GM12878 (cell line): Measurements from ENCODE around the gene CNN2. TPM values are rescaled to one million over a fixed set of nuclear protein-coding genes. Genes with fewer than 3 reads are reported as not detected.

Experiments
- E4F1 ChIP-seq: fragments of 450-650 bp; IDR thresholded peaks from 2 replicates; pipeline ENCODE4 v1.6.1; 2018; ENCODE audit warnings: borderline replicate concordance, mild to moderate bottlenecking; ENCODE audit not compliant: partially characterized antibody
- FOXM1 ChIP-seq: IDR thresholded peaks from 2 replicates; pipeline ENCODE4 v1.6.1; 2012; ENCODE audit warnings: low read depth, mild to moderate bottlenecking, inconsistent platforms, low read length, moderate library complexity
- GATAD2B ChIP-seq: fragments of 450-650 bp; conservative IDR thresholded peaks from 2 replicates; pipeline ENCODE4 v1.6.1; 2017; ENCODE audit warnings: low read depth, mild to moderate bottlenecking, moderate library complexity
- JUND ChIP-seq: IDR thresholded peaks from 2 replicates; pipeline ENCODE4 v1.6.1; 2012; ENCODE audit warnings: low read depth, mild to moderate bottlenecking, low read length, improper control_type of control experiment, moderate library complexity
- MYC ChIP-seq: IDR thresholded peaks from 2 replicates; pipeline ENCODE4 v1.6.1; 2011; ENCODE audit warnings: mild to moderate bottlenecking, low read length, moderate library complexity, inconsistent platforms; ENCODE audit not compliant: insufficient read depth, insufficient replicate concordance, insufficient read length, severe bottlenecking
- NR2C1 ChIP-seq: fragments of 450-650 bp; IDR thresholded peaks from 2 replicates; pipeline ENCODE4 v1.6.1; 2017; ENCODE audit warnings: antibody characterized with exemption, mild to moderate bottlenecking, moderate library complexity
- NR2C2 ChIP-seq: IDR thresholded peaks from 2 replicates; pipeline ENCODE4 v1.6.1; 2011; ENCODE audit warnings: borderline replicate concordance, low read depth; ENCODE audit not compliant: control insufficient read depth, insufficient read length
- POU2F2 ChIP-seq: IDR thresholded peaks from 3 replicates; pipeline ENCODE4 v1.6.1; 2011; ENCODE audit warnings: low read depth, mild to moderate bottlenecking, low read length, borderline replicate concordance
- RB1 ChIP-seq: fragments of 450-650 bp; formaldehyde crosslinking; IDR thresholded peaks from 2 replicates; pipeline ENCODE4 v1.6.1; 2017; ENCODE audit warnings: mild to moderate bottlenecking, borderline replicate concordance
- SREBF2 ChIP-seq: IDR thresholded peaks from 2 replicates; pipeline ENCODE4 v1.6.1; 2012; ENCODE audit warnings: mild to moderate bottlenecking, low read length
- STAT3 ChIP-seq: IDR thresholded peaks from 2 replicates; pipeline ENCODE4 v1.6.1; 2011; ENCODE audit warnings: low read depth, low read length, improper control_type of control experiment
- YY1 ChIP-seq: IDR thresholded peaks from 2 replicates; pipeline ENCODE4 v1.6.1; 2011; ENCODE audit warnings: low read depth, mild to moderate bottlenecking, low read length
- ZBTB33 ChIP-seq: fragments of 450-650 bp; IDR thresholded peaks from 2 replicates; pipeline ENCODE4 v1.6.1; 2017; ENCODE audit warnings: mild to moderate bottlenecking
- ZNF384 ChIP-seq: IDR thresholded peaks from 2 replicates; pipeline ENCODE4 v1.6.1; 2012; ENCODE audit warnings: low read depth, mild to moderate bottlenecking, low read length, improper control_type of control experiment, borderline replicate concordance
- polyA plus RNA-seq, 11 experiments: library from polyadenylated mRNA; depleted of rRNA in 4 of 11; unstranded in 6 of 11; stranded (reverse) in 5 of 11; fragments of >200 nt; fragmentation: Nextera tagmentation in 4 of 11; fragmentation: Illumina TruSeq in 1 of 11; extraction: Ambion mirVana in 4 of 11; extraction: Trizol in 1 of 11; gene quantifications; 1 replicate in 1 of 11; 2 replicates in 10 of 11; pipeline versions ENCODE4 v1.2.1 to v1.2.3, GENCODE V29; 2011 to 2016; ENCODE audit warnings: inconsistent platforms in 2 of 11, missing spikeins in 2 of 11, low read depth in 1 of 11
- total RNA-seq, 4 experiments: library from RNA; depleted of rRNA in 3 of 4; stranded (reverse); fragments of >200 nt in 3 of 4; fragmentation: Illumina TruSeq in 1 of 4; extraction: Trizol in 1 of 4; gene quantifications; 2 replicates each; pipeline versions ENCODE4 v1.2.1 to v1.2.3, GENCODE V29; 2013 to 2021
- TF ChIP-seq, protein P1 (sequence below): IDR thresholded peaks from 2 replicates; pipeline ENCODE4 v1.6.1; 2012; ENCODE audit warnings: mild to moderate bottlenecking, low read depth, low read length
- TF ChIP-seq, protein P2 (sequence below): IDR thresholded peaks from 2 replicates; pipeline ENCODE4 v1.6.1; 2011; ENCODE audit warnings: borderline replicate concordance, low read depth, mild to moderate bottlenecking, moderate library complexity, mixed read lengths, low read length; ENCODE audit not compliant: insufficient read depth; ENCODE audit errors: extremely low read length

Gene CNN2
- total and polyA plus RNA-seq, 10 of the 15 experiments (the other 5 are each of a cell fraction or from before 2014, with no cell fraction given), result 34.7 to 311 (median 172) TPM

DNA sequence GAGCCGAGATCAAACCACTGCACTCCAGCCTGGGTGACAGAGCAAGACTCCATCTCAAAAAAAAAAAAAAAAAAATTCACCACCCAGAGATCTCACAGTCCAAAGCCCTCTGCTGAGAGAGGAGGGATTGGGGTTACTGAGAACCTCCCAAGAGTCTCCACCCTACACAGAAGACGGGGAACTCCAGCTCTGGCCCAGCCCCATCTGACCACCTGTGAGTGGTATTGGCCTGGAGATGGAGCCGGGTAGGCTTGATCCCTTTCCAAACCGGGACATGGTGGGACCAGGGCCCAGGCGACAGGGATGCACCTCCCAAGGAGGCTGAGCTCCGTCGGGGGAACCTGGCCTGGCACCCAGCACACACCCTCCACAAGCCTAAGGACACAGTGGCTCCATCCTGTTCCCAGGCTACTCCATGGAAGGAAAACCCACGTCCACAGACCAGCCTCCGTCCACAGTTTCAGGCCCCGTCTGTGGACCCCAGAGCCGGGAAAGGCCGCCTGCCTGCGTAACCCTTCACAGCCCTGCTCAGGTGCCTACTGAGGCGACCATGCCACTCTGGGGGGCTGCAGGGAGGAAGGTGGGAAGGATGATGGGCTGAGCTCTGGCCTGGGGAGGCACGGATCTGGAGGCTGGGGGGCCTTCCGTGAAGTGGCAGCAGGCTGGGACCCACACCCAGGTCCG is 7.3 kb upstream of the CNN2 start (continued):
- TF ChIP-seq, protein P1, sequence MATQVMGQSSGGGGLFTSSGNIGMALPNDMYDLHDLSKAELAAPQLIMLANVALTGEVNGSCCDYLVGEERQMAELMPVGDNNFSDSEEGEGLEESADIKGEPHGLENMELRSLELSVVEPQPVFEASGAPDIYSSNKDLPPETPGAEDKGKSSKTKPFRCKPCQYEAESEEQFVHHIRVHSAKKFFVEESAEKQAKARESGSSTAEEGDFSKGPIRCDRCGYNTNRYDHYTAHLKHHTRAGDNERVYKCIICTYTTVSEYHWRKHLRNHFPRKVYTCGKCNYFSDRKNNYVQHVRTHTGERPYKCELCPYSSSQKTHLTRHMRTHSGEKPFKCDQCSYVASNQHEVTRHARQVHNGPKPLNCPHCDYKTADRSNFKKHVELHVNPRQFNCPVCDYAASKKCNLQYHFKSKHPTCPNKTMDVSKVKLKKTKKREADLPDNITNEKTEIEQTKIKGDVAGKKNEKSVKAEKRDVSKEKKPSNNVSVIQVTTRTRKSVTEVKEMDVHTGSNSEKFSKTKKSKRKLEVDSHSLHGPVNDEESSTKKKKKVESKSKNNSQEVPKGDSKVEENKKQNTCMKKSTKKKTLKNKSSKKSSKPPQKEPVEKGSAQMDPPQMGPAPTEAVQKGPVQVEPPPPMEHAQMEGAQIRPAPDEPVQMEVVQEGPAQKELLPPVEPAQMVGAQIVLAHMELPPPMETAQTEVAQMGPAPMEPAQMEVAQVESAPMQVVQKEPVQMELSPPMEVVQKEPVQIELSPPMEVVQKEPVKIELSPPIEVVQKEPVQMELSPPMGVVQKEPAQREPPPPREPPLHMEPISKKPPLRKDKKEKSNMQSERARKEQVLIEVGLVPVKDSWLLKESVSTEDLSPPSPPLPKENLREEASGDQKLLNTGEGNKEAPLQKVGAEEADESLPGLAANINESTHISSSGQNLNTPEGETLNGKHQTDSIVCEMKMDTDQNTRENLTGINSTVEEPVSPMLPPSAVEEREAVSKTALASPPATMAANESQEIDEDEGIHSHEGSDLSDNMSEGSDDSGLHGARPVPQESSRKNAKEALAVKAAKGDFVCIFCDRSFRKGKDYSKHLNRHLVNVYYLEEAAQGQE, result no peak
- TF ChIP-seq MYC, result no peak
- no peak for TF ChIP-seq POU2F2
- no peak for TF ChIP-seq YY1
- no peak for TF ChIP-seq E4F1
- TF ChIP-seq GATAD2B, result no peak
- TF ChIP-seq SREBF2, result no peak
- no peak for TF ChIP-seq JUND
- TF ChIP-seq NR2C1, result no peak
- no peak for TF ChIP-seq ZBTB33
- peak; percentile 31; the same call in 1 of the 2 replicates for TF ChIP-seq ZNF384
- TF ChIP-seq FOXM1, result no peak
- no peak for TF ChIP-seq STAT3
- TF ChIP-seq NR2C2, result no peak
- TF ChIP-seq RB1, result no peak
- TF ChIP-seq, protein P2, sequence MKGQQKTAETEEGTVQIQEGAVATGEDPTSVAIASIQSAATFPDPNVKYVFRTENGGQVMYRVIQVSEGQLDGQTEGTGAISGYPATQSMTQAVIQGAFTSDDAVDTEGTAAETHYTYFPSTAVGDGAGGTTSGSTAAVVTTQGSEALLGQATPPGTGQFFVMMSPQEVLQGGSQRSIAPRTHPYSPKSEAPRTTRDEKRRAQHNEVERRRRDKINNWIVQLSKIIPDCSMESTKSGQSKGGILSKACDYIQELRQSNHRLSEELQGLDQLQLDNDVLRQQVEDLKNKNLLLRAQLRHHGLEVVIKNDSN, result no peak
